HCT116 (cell line): ENCODE data around the gene DISP1. TPM values are rescaled to one million over a fixed set of nuclear protein-coding genes. Genes with fewer than 3 reads are reported as not detected.
A peak's percentile ranks its signal among the peaks of the same experiment; 100 is the strongest.

Source experiments
- ATAC-seq: fragments of 200-7000 bp; cut with Tn5 transposase; 2 replicates; pipeline ENCODE4 v1.9.1; 2020; ENCODE audit warnings: mild to moderate bottlenecking, moderate library complexity
- Bru-seq: library from RNA; stranded (reverse); fragments of 400-500 nt; gene quantifications from one replicate; lab custom pipeline; 2021; lab: Mats Ljungman, UMichigan
- BruChase-seq, 2 experiments: library from RNA; stranded (reverse); fragments of 400-500 nt; gene quantifications; one replicate each; lab custom pipeline; 2021; lab: Mats Ljungman, UMichigan
- BruUV-seq: library from RNA; stranded (reverse); fragments of 400-500 nt; replicated peaks from 2 replicates; lab custom pipeline; 2021; lab: Mats Ljungman, UMichigan
- CTCF ChIA-PET: fragments of 300-600 bp; sonication (Branson Sonifier 250); formaldehyde crosslinking; loops from one replicate; lab custom pipeline; 2021; ENCODE audit warnings: antibody characterized with exemption; lab: Charles Lee
- POLR2A ChIA-PET: fragments of 300-600, 350-600 bp; sonication (Branson Sonifier 250); formaldehyde crosslinking; loops from one replicate; lab custom pipeline; 2021; ENCODE audit warnings: antibody characterized with exemption; lab: Charles Lee
- RAD21 ChIA-PET, 2 experiments: fragments of 300-600 bp; sonication (Branson Sonifier 250); formaldehyde crosslinking; loops; one replicate each; lab custom pipeline; 2023; ENCODE audit warnings: low total read pairs in 2 of 2; ENCODE audit not compliant: uncharacterized antibody in 2 of 2, unreplicated experiment in 2 of 2, low non-redundant PET in 1 of 2; lab: Charles Lee
- DNase-seq: peaks from one replicate; pipeline ENCODE4 v3.0.0-alpha.2; 2010; ENCODE audit warnings: low read depth, low spot score
- H2AFZ ChIP-seq: fragments of 200-600 bp; shearing (Covaris generic), sonication (generic); 2 replicates; pipeline ENCODE4 v1.6.1; 2017; ENCODE audit warnings: low read depth, mixed run types, mixed read lengths, antibody characterized with exemption, low read length; ENCODE audit not compliant: poor library complexity, severe bottlenecking
- H3K27ac ChIP-seq: 2 replicates; pipeline ENCODE4 v1.5.1; 2012; ENCODE audit warnings: low read depth, low read length
- H3K27me3 ChIP-seq: fragments of 200-600 bp; sonication (generic); 2 replicates; pipeline ENCODE4 v1.6.1; 2016; ENCODE audit warnings: mixed run types, low read length, mixed read lengths; ENCODE audit not compliant: insufficient read depth
- H3K36me3 ChIP-seq, 2 experiments: fragments of 200-500 bp in 1 of 2; fragments of 200-600 bp in 1 of 2; sonication (Bioruptor generic) in 1 of 2; sonication (generic) in 1 of 2; 2 replicates each; pipeline versions ENCODE4 v1.5.1 to v1.6.1; 2014 to 2016; ENCODE audit warnings: low read length in 2 of 2, inconsistent platforms in 1 of 2, mixed read lengths in 1 of 2, mixed run types in 1 of 2; ENCODE audit not compliant: insufficient read depth in 2 of 2, control insufficient read depth in 1 of 2
- H3K4me1 ChIP-seq, 2 experiments: fragments of 200-600 bp in 1 of 2; sonication (generic) in 1 of 2; 2 replicates each; pipeline versions ENCODE4 v1.5.1 to v1.6.1; 2012 to 2017; ENCODE audit warnings: low read length in 2 of 2, inconsistent platforms in 1 of 2, mild to moderate bottlenecking in 1 of 2, mixed read lengths in 1 of 2, mixed run types in 1 of 2, moderate library complexity in 1 of 2; ENCODE audit not compliant: insufficient read depth in 2 of 2, control insufficient read depth in 1 of 2
- H3K4me2 ChIP-seq: fragments of 200-600 bp; sonication (generic); 2 replicates; pipeline ENCODE4 v1.6.1; 2017; ENCODE audit warnings: mixed run types, low read length, mixed read lengths
- H3K4me3 ChIP-seq, 2 experiments: fragments of 200-600 bp in 1 of 2; sonication (generic) in 1 of 2; replicated peaks in 1 of 2; 2 replicates each; pipeline ENCODE4 v1.5.1; 2011 to 2016; ENCODE audit warnings: low read length in 2 of 2, control low read depth in 1 of 2, low read depth in 1 of 2, mild to moderate bottlenecking in 1 of 2, mixed read lengths in 1 of 2, mixed run types in 1 of 2
- H3K79me2 ChIP-seq: fragments of 200-600 bp; sonication (generic); 2 replicates; pipeline ENCODE4 v1.6.1; 2017; ENCODE audit warnings: mild to moderate bottlenecking, mixed run types, low read length, moderate library complexity, mixed read lengths; ENCODE audit not compliant: insufficient read depth
- H3K9ac ChIP-seq: fragments of 200-600 bp; sonication (generic); 2 replicates; pipeline ENCODE4 v1.6.1; 2016; ENCODE audit warnings: low read length, mixed read lengths
- H3K9me2 ChIP-seq: fragments of 200-600 bp; sonication (generic), shearing (Covaris generic); 2 replicates; pipeline ENCODE4 v1.6.1; 2017; ENCODE audit warnings: mixed run types, mild to moderate bottlenecking, moderate library complexity; ENCODE audit not compliant: insufficient read depth
- H3K9me3 ChIP-seq, 2 experiments: fragments of 200-500 bp in 1 of 2; fragments of 200-600 bp in 1 of 2; sonication (Bioruptor generic) in 1 of 2; sonication (generic) in 1 of 2; 2 replicates each; pipeline ENCODE4 v1.6.1; 2014 to 2017; ENCODE audit warnings: low read length in 2 of 2, mixed read lengths in 2 of 2, inconsistent platforms in 1 of 2, low read depth in 1 of 2, mild to moderate bottlenecking in 1 of 2, mixed run types in 1 of 2, moderate library complexity in 1 of 2; ENCODE audit not compliant: control insufficient read depth in 1 of 2, insufficient read depth in 1 of 2
- H4K20me1 ChIP-seq: fragments of 200-600 bp; sonication (generic), shearing (Covaris generic); 2 replicates; pipeline ENCODE4 v1.6.1; 2017; ENCODE audit warnings: mixed run types, mild to moderate bottlenecking, moderate library complexity; ENCODE audit not compliant: insufficient read depth
- CTCF ChIP-seq, 3 experiments: fragments of 200-600 bp in 1 of 3; sonication (generic) in 1 of 3; IDR thresholded peaks in 2 of 3; conservative IDR thresholded peaks in 1 of 3; 2 replicates each; pipeline ENCODE4 v1.5.1; 2012 to 2017; ENCODE audit warnings: low read depth in 2 of 3, low read length in 2 of 3, antibody characterized with exemption in 1 of 3, borderline replicate concordance in 1 of 3, control low read depth in 1 of 3, mild to moderate bottlenecking in 1 of 3, mixed read lengths in 1 of 3, mixed run types in 1 of 3, moderate library complexity in 1 of 3; ENCODE audit not compliant: insufficient read depth in 1 of 3
- ELF1 ChIP-seq: IDR thresholded peaks from 2 replicates; pipeline ENCODE4 v1.6.1; 2012; ENCODE audit warnings: low read depth, borderline replicate concordance
- EZH2 ChIP-seq: fragments of 200-600 bp; sonication (generic); IDR thresholded peaks from 2 replicates; pipeline ENCODE4 v1.6.1; 2017; ENCODE audit warnings: antibody characterized with exemption, mixed run types
- MAX ChIP-seq: IDR thresholded peaks from 2 replicates; pipeline ENCODE4 v1.6.1; 2012
- POLR2A ChIP-seq: IDR thresholded peaks from 2 replicates; pipeline ENCODE4 v1.7.0; 2011; ENCODE audit warnings: borderline replicate concordance; ENCODE audit not compliant: insufficient read depth, insufficient read length; ENCODE audit errors: extremely low read depth
- POLR2AphosphoS5 ChIP-seq: IDR thresholded peaks from 2 replicates; pipeline ENCODE4 v1.6.1; 2011; ENCODE audit warnings: mild to moderate bottlenecking, low read depth, low read length, moderate library complexity
- RAD21 ChIP-seq: IDR thresholded peaks from 2 replicates; pipeline ENCODE4 v1.6.1; 2012; ENCODE audit warnings: low read depth, mild to moderate bottlenecking
- REST ChIP-seq: IDR thresholded peaks from 2 replicates; pipeline ENCODE4 v1.6.1; 2012; ENCODE audit warnings: low read depth
- SP1 ChIP-seq: IDR thresholded peaks from 2 replicates; pipeline ENCODE4 v1.6.1; 2012; ENCODE audit warnings: low read depth
- TCF7L2 ChIP-seq: IDR thresholded peaks from 2 replicates; pipeline ENCODE4 v1.7.0; 2011; ENCODE audit warnings: borderline replicate concordance, inconsistent platforms; ENCODE audit not compliant: insufficient read depth, insufficient read length; ENCODE audit errors: extremely low read depth
- ZBTB33 ChIP-seq: IDR thresholded peaks from 2 replicates; pipeline ENCODE4 v1.6.1; 2011; ENCODE audit warnings: mild to moderate bottlenecking, low read length, moderate library complexity; ENCODE audit not compliant: insufficient replicate concordance; ENCODE audit errors: extremely low read depth
- intact Hi-C: fragments of 100-400 bp; cut with micrococcal nuclease; formaldehyde crosslinking; loops from 2 replicates; pipeline ENCODE4 v1.10.0; 2022
- long read RNA-seq: library from polyadenylated mRNA; unstranded; transcript quantifications from one replicate; pipeline ENCODE4 v2.0.0, GENCODE V29; 2021; ENCODE audit not compliant: unreplicated experiment
- polyA plus RNA-seq: library from polyadenylated mRNA; unstranded; fragments of >200 nt; gene quantifications from 2 replicates; pipeline ENCODE4 v1.2.1, GENCODE V29; 2012; ENCODE audit warnings: missing spikeins
- total RNA-seq: library from RNA; stranded (reverse); gene quantifications from one replicate; pipeline ENCODE4 v1.2.1, GENCODE V29; 2021; ENCODE audit not compliant: unreplicated experiment

DISP1 gene
- total RNA-seq (4.2 TPM), Bru-seq, nascent RNA (percentile 56 among the genes with signal in this experiment), BruChase-seq, experiment 1, labeled RNA remaining after a 6-hour chase (percentile 50 among the genes with signal in this experiment), BruChase-seq, experiment 2, labeled RNA remaining after a 2-hour chase (percentile 70 among the genes with signal in this experiment)
- polyA plus RNA-seq: 2.4 and 2.8 TPM in 2 replicates
- long read RNA-seq, partial matches to known transcripts: 2 of 3 reads
- long read RNA-seq, other reads (novel, unspliced or antisense): 1 of 3 reads

GRCh38 chr1:222814536-222815439 lies at the start of gene DISP1:
Gene DISP1, plus strand, starts transcription at chr1:222815039. Its CDS starts 127,785 bp downstream, at chr1:222942824.
- TF ChIP-seq CTCF (IDR thresholded peaks at IDR 0.05 in 2 of 3, conservative IDR thresholded peaks at IDR 0.05 in 1 of 3; ENCODE audit: borderline replicate concordance in 1 of 3, insufficient read depth in 1 of 3, low read depth in 2 of 3, low read length in 2 of 3) (no peak), EZH2 (no peak), MAX (peak; percentile 5; the same call in 1 of the 2 replicates), REST (no peak), ZBTB33 (peak; percentile 17), SP1 (no peak), ELF1 (no peak), POLR2AphosphoS5 (peak; percentile 91), POLR2A (peak; percentile 29), TCF7L2 (peak; percentile 10), RAD21 (no peak)
- Histone ChIP-seq H2AFZ (peak within 1 kb of the TSS; percentile 79), H3K4me2 (peak within 1 kb of the TSS; percentile 75), H3K9me2 (no peaks in the 10 kb centered on the region), H3K9me3 (no peaks in the 10 kb centered on the region), H3K4me1 (peaks cover 20 to 44% of the 10 kb centered on the region in 2 experiments), H3K36me3 (no peaks in the 10 kb centered on the region), H3K79me2 (peaks cover 36% of the 10 kb centered on the region), H3K4me3 (peak within 1 kb of the TSS; percentile 89 to 94), H3K27me3 (no peaks in the 10 kb centered on the region), H4K20me1 (no peaks in the 10 kb centered on the region), H3K27ac (peak within 1 kb of the TSS; percentile 84), H3K9ac (peak within 1 kb of the TSS; percentile 81)
- ChIA-PET POLR2A (no interaction called here), RAD21 (no interaction called here), CTCF (no interaction called here)
- peak; percentile 84 for ATAC-seq
- BruUV-seq: no TSS peak
- intact Hi-C loops: no loop called here
- peak; percentile 57 for DNase-seq
